Kidney epithelial cell (primary cell): ENCODE results near the gene ASTN1. TPM values are rescaled to one million over a fixed set of nuclear protein-coding genes. Genes with fewer than 3 reads are reported as not detected.

Source experiments
- DNase-seq: peaks from one replicate; pipeline ENCODE4 v3.0.0-alpha.2; 2010; ENCODE audit warnings: low read depth
- H3K27me3 ChIP-seq: 2 replicates; pipeline ENCODE4 v1.6.0; 2011; ENCODE audit warnings: low read length; ENCODE audit not compliant: control insufficient read depth, insufficient read depth
- H3K36me3 ChIP-seq: 2 replicates; pipeline ENCODE4 v1.5.1; 2011; ENCODE audit warnings: low read length; ENCODE audit not compliant: control insufficient read depth, insufficient read depth
- H3K4me3 ChIP-seq: 2 replicates; pipeline ENCODE4 v1.5.1; 2011; ENCODE audit warnings: low read depth, mild to moderate bottlenecking, control low read depth, low read length
- total RNA-seq: library from RNA; depleted of rRNA; stranded (reverse); fragments of >200 nt; gene quantifications from 2 replicates; pipeline ENCODE4 v1.2.3, GENCODE V29; 2015
- TF ChIP-seq, protein P1 (sequence below): IDR thresholded peaks from 2 replicates; pipeline ENCODE4 v1.5.1; 2011; ENCODE audit warnings: mild to moderate bottlenecking, moderate library complexity, low read length, control low read depth, inconsistent platforms; ENCODE audit not compliant: insufficient read depth, poor library complexity, severe bottlenecking

The ASTN1 gene
- total RNA-seq, 1 donor from 2014 or later, result 0.21 TPM

DNA sequence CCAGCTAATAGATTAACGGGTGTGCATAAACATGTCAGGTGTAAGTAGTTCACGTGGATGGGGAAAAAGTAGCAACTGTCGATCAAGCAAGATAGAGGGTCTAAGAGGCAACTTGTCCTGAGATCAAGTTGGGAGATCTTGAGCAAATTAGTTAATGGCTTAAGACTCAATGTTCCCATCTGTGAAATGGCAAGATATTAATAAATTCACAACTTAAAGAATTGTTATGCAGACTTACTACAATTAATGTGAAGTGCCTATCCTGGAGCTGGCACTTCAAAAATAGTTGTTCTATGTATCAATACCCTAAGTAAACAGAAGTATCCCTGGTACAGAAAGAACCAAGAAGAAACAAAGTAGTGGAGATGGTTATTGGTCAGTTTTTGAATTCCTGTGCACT, 312.4 kb downstream of the ASTN1 start:
- Histone ChIP-seq H3K36me3 (no peaks in the 10 kb centered on the region), H3K27me3 (no peaks in the 10 kb centered on the region), H3K4me3 (no peak overlapping the region)
- no peak for DNase-seq
- TF ChIP-seq, protein P1, sequence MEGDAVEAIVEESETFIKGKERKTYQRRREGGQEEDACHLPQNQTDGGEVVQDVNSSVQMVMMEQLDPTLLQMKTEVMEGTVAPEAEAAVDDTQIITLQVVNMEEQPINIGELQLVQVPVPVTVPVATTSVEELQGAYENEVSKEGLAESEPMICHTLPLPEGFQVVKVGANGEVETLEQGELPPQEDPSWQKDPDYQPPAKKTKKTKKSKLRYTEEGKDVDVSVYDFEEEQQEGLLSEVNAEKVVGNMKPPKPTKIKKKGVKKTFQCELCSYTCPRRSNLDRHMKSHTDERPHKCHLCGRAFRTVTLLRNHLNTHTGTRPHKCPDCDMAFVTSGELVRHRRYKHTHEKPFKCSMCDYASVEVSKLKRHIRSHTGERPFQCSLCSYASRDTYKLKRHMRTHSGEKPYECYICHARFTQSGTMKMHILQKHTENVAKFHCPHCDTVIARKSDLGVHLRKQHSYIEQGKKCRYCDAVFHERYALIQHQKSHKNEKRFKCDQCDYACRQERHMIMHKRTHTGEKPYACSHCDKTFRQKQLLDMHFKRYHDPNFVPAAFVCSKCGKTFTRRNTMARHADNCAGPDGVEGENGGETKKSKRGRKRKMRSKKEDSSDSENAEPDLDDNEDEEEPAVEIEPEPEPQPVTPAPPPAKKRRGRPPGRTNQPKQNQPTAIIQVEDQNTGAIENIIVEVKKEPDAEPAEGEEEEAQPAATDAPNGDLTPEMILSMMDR, result no peak

DNA sequence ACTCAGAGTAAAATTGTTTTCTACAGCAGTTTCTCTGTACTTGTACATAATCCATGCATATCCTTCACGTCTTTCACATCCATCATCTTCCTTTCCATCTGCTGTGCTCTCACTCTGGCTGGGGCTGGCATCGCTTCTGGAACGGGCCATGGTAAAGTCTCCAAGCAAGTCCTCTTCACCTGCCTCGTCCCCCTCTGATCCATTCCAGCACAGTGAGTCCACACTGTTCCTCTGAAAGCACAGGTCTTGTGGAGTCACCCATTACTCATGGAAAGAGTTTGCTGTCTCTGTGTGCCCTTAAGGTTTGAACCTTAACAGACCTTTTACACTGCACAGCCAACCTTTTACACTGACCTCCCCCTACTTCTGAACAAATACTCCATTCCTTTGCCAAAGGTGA, 313.6 kb downstream of the ASTN1 start:
- Histone ChIP-seq H3K36me3 (no peaks in the 10 kb centered on the region), H3K27me3 (no peaks in the 10 kb centered on the region), H3K4me3 (no peak overlapping the region)
- TF ChIP-seq, protein P1, result no peak
- no peak for DNase-seq

DNA sequence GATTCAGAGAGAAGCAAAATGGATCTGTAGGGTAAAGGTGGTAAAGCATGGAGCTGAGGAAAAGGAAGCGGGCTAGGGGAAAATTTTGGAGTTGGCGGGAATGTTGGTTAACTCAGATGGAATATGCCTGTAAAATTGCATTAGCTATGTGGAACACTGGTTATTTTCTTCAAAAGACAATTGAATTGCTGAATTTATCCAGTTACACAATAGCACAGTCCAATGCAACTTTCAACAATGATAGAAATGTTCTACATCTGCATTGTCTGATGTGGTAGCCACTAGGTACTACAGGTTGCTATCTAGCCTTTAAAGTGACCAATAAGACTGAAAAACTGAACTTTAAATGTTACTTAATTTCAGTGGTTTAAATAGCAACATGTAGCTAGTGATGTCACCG, 315.2 kb downstream of the ASTN1 start:
- H3K27me3 ChIP-seq, result no peaks in the 10 kb centered on the region
- TF ChIP-seq, protein P1, result no peak
- H3K36me3 ChIP-seq, result no peaks in the 10 kb centered on the region
- H3K4me3 ChIP-seq, result no peak overlapping the region
- DNase-seq, result no peak

DNA sequence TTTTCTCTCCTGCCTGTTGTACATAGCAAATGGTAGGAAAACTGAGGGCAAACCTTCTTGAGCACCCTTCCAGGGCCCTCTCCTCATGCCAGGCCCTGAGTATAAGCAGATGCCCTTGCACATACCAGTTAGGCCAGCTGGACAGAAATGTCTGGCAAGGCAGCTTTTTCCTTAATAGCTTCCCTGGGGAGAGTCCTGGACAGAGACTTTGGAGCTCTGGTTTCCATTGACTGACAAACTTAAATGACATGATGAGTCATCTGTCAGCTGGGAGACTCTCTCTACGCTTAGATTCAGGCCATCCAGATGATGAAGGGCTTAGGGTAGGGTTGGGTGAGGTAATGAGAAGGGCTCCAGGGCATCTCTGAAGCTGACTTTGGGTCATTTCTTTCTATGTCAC, 317.5 kb downstream of the ASTN1 start:
- Histone ChIP-seq H3K36me3 (no peaks in the 10 kb centered on the region), H3K4me3 (no peak overlapping the region), H3K27me3 (no peaks in the 10 kb centered on the region)
- TF ChIP-seq, protein P1, result no peak
- no peak for DNase-seq

DNA sequence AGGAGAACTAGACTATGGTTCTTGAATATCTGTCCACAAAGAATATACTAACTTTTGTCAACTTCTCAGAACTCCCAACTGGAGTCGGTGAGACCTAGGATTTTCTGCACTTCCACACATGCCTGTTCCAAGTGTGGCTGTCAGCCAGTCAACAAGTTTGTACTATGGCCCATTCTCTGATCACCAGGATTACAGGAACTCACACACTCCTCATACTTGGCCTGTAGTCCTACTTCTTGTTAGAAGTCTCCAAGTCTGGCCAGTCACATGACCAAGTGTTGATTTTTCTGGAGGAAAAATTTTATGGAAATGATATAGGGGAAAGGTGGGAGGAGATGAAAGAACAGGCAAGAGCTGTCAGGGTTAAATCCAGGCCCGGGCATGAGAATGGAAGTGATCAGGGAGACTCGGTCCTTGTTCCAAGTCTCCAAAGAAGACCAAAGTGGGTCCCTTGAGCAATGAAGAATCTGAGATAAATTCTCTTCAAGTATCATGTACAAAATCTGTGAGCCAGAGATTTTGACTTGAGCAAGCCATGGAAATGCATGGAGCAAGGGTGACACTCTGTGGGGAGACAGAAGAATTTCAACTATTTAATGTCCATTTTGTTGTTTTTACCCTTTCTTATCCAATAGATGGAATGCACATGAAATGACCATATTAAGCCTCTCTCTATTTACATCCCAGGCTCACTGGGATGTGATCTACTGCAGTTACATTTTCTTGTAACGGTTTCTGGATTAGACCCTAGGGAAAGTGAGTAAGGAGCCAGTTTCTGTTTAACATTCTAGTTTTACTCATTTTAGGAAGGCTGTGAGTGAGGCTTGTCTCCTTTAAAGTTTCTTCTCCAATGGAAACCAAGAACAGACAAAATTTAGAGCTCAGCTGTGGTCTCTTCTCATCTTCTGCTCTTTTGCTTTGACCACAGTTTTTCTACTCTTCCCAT, 320.9 kb downstream of the ASTN1 start:
- TF ChIP-seq, protein P1, result peak; percentile 43
- Histone ChIP-seq H3K4me3 (no peak overlapping the region), H3K36me3 (no peaks in the 10 kb centered on the region), H3K27me3 (no peaks in the 10 kb centered on the region)
- DNase-seq, result no peak

DNA sequence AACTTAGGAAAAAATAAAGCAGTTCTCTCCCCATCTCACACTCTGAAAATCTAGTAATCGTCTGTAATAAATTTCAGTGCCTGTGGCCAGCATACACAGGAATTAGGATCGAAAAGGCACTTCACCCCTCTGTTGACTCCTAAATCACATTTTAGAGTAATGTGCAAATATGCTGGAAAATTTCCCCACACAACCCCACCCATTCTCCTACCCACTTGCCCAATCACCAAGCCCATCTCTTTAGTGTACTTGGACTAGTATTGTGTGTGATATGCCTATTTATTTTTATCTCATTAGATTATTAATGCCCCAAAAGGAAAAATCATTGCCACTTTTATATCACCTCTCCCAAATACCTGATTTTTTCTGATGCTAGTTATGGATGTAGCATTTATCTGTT, 323.3 kb downstream of the ASTN1 start:
- no peaks in the 10 kb centered on the region for H3K27me3 ChIP-seq
- no peak for DNase-seq
- H3K4me3 ChIP-seq, result no peak overlapping the region
- TF ChIP-seq, protein P1, result no peak
- no peaks in the 10 kb centered on the region for H3K36me3 ChIP-seq
